A549 (cell line): ENCODE results near the gene PPP2R5C. TPM values are rescaled to one million over a fixed set of nuclear protein-coding genes. Genes with fewer than 3 reads are reported as not detected.

Experiments
- ATAC-seq, 2 experiments: fragments of 200-7000 bp in 1 of 2; fragments of >200 bp in 1 of 2; cut with Nextera tagmentation in 1 of 2; cut with Tn5 transposase in 1 of 2; 3 replicates each; pipeline versions ENCODE4 v1.8.0 to v1.9.1; 2018 to 2020; ENCODE audit warnings: mild to moderate bottlenecking in 1 of 2, moderate library complexity in 1 of 2
- CTCF ChIA-PET: fragments of 300-600 bp; sonication (Branson Sonifier 250); formaldehyde crosslinking; extraction: SDS; loops from one replicate; lab custom pipeline; 2021; ENCODE audit warnings: antibody characterized with exemption, inconsistent platforms; lab: Yijun Ruan, JAX
- POLR2A ChIA-PET: fragments of 350-600 bp; formaldehyde crosslinking; extraction: SDS; loops from one replicate; lab custom pipeline; 2021; ENCODE audit warnings: antibody characterized with exemption, inconsistent platforms; lab: Yijun Ruan, JAX
- DNase-seq, 2 experiments: peaks; one replicate each; pipeline versions ENCODE4 v3.0.0 to v3.0.0-alpha.2; 2011 to 2016; ENCODE audit warnings: low read depth in 1 of 2, low spot score in 1 of 2
- FAIRE-seq: peaks from 2 replicates; lab custom pipeline; 2011; peaks lifted over from hg19 to GRCh38; lab: Jason Lieb, UNC
- H3K27ac ChIP-seq, 2 experiments: fragments of >200 bp; sonication (Bioruptor Twin); formaldehyde crosslinking; 3 replicates each; pipeline ENCODE4 v1.5.1; 2016 to 2017
- H3K4me1 ChIP-seq: fragments of >200 bp; sonication (Bioruptor Twin); formaldehyde crosslinking; 3 replicates; pipeline ENCODE4 v1.6.1; 2016
- H3K4me2 ChIP-seq: fragments of >200 bp; sonication (Bioruptor Twin); formaldehyde crosslinking; 3 replicates; pipeline ENCODE4 v1.6.1; 2016
- H3K4me3 ChIP-seq: fragments of >200 bp; sonication (Bioruptor Twin); formaldehyde crosslinking; 3 replicates; pipeline ENCODE4 v1.5.1; 2016
- H3K9me3 ChIP-seq: fragments of >200 bp; sonication (Bioruptor Twin); formaldehyde crosslinking; 3 replicates; pipeline ENCODE4 v1.6.1; 2016
- ATOH8 ChIP-seq: fragments of 250-450 bp; sonication (Bioruptor Pico); IDR thresholded peaks from 2 replicates; pipeline ENCODE4 v1.5.0; 2020; ENCODE audit warnings: low read depth, mild to moderate bottlenecking, moderate library complexity
- BHLHE40 ChIP-seq: IDR thresholded peaks from 2 replicates; pipeline ENCODE4 v1.6.1; 2012; ENCODE audit warnings: low read depth, low read length, inconsistent platforms
- CBX8 ChIP-seq: fragments of 200-600 bp; sonication (generic); IDR thresholded peaks from 2 replicates; pipeline ENCODE4 v1.6.1; 2016
- CHD4 ChIP-seq: fragments of 200-600 bp; sonication (generic); IDR thresholded peaks from 2 replicates; pipeline ENCODE4 v1.6.1; 2016; ENCODE audit warnings: antibody characterized with exemption, mild to moderate bottlenecking, borderline replicate concordance
- FOXS1 ChIP-seq: fragments of 250-450 bp; sonication (Bioruptor Pico); IDR thresholded peaks from 2 replicates; pipeline ENCODE4 v1.5.0; 2020; ENCODE audit warnings: mild to moderate bottlenecking, moderate library complexity
- HEYL ChIP-seq: fragments of 250-450 bp; sonication (Bioruptor Pico); IDR thresholded peaks from 2 replicates; pipeline ENCODE4 v1.8.0; 2021; ENCODE audit warnings: mild to moderate bottlenecking, moderate library complexity
- HMGXB4 ChIP-seq: fragments of 250-450 bp; sonication (Bioruptor Pico); IDR thresholded peaks from 2 replicates; pipeline ENCODE4 v1.5.0; 2021; ENCODE audit warnings: mild to moderate bottlenecking, moderate library complexity, borderline replicate concordance
- HOXA7 ChIP-seq: fragments of 250-450 bp; sonication (Bioruptor Pico); IDR thresholded peaks from 2 replicates; pipeline ENCODE4 v1.5.0; 2020; ENCODE audit warnings: mild to moderate bottlenecking, moderate library complexity
- HOXB13 ChIP-seq: fragments of 250-450 bp; sonication (Bioruptor Pico); IDR thresholded peaks from 2 replicates; pipeline ENCODE4 v1.5.0; 2020; ENCODE audit warnings: low read depth, mild to moderate bottlenecking, moderate library complexity
- HOXB5 ChIP-seq: fragments of 250-450 bp; sonication (Bioruptor Pico); IDR thresholded peaks from 2 replicates; pipeline ENCODE4 v1.5.0; 2020; ENCODE audit warnings: mild to moderate bottlenecking, moderate library complexity
- JUN ChIP-seq, 2 experiments: fragments of >200 bp; sonication (Bioruptor Twin); formaldehyde crosslinking; IDR thresholded peaks; 2 replicates in 1 of 2; 3 replicates in 1 of 2; pipeline ENCODE4 v1.6.1; 2016 to 2017
- JUNB ChIP-seq: fragments of >200 bp; sonication (Bioruptor Twin); formaldehyde crosslinking; IDR thresholded peaks from 2 replicates; pipeline ENCODE4 v1.6.1; 2016
- MAZ ChIP-seq: fragments of 150-350 bp; IDR thresholded peaks from 2 replicates; pipeline ENCODE4 v1.6.1; 2014; ENCODE audit warnings: antibody characterized with exemption, low read depth, low read length, borderline replicate concordance
- MYC ChIP-seq: IDR thresholded peaks from 2 replicates; pipeline ENCODE4 v1.6.1; 2012; ENCODE audit warnings: mild to moderate bottlenecking, inconsistent platforms, low read length, improper control_type of control experiment, borderline replicate concordance
- NFE2L2 ChIP-seq: fragments of 150-350 bp; conservative IDR thresholded peaks from 2 replicates; pipeline ENCODE4 v1.6.1; 2014; ENCODE audit warnings: low read length
- PHF8 ChIP-seq: fragments of 200-600 bp; sonication (generic); IDR thresholded peaks from 2 replicates; pipeline ENCODE4 v1.6.1; 2016; ENCODE audit warnings: low read depth, mild to moderate bottlenecking, antibody characterized with exemption, moderate library complexity, borderline replicate concordance
- ZC3H11A ChIP-seq: fragments of 450-650 bp; IDR thresholded peaks from 2 replicates; pipeline ENCODE4 v1.6.1; 2014; ENCODE audit warnings: antibody characterized with exemption, mild to moderate bottlenecking
- ZFP36 ChIP-seq: fragments of 450-650 bp; IDR thresholded peaks from 2 replicates; pipeline ENCODE4 v1.6.1; 2014; ENCODE audit warnings: borderline replicate concordance; ENCODE audit not compliant: partially characterized antibody
- ZNF302 ChIP-seq: fragments of 250-450 bp; sonication (Bioruptor Pico); IDR thresholded peaks from 2 replicates; pipeline ENCODE4 v1.9.0; 2021; ENCODE audit warnings: inconsistent platforms, mild to moderate bottlenecking, moderate library complexity
- WGBS: methylation state at CpG from one replicate; pipeline ENCODE4 v1.1.6; 2017; ENCODE audit errors: missing lambda C conversion rate; 5-methylcytosine and 5-hydroxymethylcytosine counted together
- polyA plus RNA-seq, 4 experiments: library from polyadenylated mRNA; depleted of rRNA in 3 of 4; stranded (reverse); fragments of >200 nt; fragmentation: RNase III in 1 of 4; extraction: RNeasy Plus Mini Kit Qiagen cat#74134 plus additional on column Dnase treatment in 1 of 4; gene quantifications; 2 replicates in 3 of 4; 3 replicates in 1 of 4; pipeline ENCODE4 v1.2.3, GENCODE V29; 2011 to 2017
- TF ChIP-seq, protein P1 (sequence below): fragments of >200 bp; sonication (Bioruptor Twin); formaldehyde crosslinking; IDR thresholded peaks from 3 replicates; pipeline ENCODE4 v1.6.1; 2016
- TF ChIP-seq, protein P2 (sequence below): IDR thresholded peaks from 2 replicates; pipeline ENCODE4 v1.6.1; 2012
- TF ChIP-seq, protein P3 (sequence below): fragments of 200-600 bp; sonication (generic); IDR thresholded peaks from 2 replicates; pipeline ENCODE4 v1.6.1; 2016; ENCODE audit warnings: antibody characterized with exemption, mild to moderate bottlenecking, moderate library complexity

PPP2R5C gene
- polyA plus RNA-seq, 2 of the 4 experiments (the other 2 are of a cell fraction): 74.8 to 150 TPM

DNA sequence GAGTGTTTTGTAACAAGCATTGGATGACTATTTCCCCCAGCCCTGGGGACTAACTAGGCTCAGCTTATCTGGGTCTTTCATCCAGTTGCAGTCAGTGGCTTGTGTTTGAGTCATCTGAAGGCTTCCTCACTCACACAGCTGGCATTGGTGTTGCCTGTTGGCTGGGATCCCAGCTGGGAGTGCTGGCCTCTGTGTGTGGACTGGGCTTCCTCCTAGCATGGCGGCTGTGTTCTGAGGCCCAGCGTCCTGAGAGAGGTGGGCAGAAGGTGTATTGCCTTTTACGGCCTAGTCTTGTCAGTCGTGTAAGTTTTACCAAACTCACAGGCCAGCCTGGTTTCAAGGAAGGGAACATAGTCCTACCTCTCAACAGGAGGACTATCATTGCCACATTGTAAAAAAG is 28.3 kb upstream of the PPP2R5C start:
- no peak overlapping the region for H3K4me3 ChIP-seq
- TF ChIP-seq HOXA7 (CRISPR knock-in tag) (no peak), BHLHE40 (no peak), JUNB (no peak), HEYL (no peak), FOXS1 (CRISPR knock-in tag) (no peak), ZFP36 (no peak), CBX8 (no peak), HOXB5 (CRISPR knock-in tag) (no peak), CHD4 (no peak), MAZ (no peak)
- TF ChIP-seq, protein P1, sequence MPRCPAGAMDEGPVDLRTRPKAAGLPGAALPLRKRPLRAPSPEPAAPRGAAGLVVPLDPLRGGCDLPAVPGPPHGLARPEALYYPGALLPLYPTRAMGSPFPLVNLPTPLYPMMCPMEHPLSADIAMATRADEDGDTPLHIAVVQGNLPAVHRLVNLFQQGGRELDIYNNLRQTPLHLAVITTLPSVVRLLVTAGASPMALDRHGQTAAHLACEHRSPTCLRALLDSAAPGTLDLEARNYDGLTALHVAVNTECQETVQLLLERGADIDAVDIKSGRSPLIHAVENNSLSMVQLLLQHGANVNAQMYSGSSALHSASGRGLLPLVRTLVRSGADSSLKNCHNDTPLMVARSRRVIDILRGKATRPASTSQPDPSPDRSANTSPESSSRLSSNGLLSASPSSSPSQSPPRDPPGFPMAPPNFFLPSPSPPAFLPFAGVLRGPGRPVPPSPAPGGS: no peak
- TF ChIP-seq, protein P2, sequence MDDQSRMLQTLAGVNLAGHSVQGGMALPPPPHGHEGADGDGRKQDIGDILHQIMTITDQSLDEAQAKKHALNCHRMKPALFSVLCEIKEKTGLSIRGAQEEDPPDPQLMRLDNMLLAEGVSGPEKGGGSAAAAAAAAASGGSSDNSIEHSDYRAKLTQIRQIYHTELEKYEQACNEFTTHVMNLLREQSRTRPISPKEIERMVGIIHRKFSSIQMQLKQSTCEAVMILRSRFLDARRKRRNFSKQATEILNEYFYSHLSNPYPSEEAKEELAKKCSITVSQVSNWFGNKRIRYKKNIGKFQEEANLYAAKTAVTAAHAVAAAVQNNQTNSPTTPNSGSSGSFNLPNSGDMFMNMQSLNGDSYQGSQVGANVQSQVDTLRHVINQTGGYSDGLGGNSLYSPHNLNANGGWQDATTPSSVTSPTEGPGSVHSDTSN: no peak
- TF ChIP-seq, protein P3, sequence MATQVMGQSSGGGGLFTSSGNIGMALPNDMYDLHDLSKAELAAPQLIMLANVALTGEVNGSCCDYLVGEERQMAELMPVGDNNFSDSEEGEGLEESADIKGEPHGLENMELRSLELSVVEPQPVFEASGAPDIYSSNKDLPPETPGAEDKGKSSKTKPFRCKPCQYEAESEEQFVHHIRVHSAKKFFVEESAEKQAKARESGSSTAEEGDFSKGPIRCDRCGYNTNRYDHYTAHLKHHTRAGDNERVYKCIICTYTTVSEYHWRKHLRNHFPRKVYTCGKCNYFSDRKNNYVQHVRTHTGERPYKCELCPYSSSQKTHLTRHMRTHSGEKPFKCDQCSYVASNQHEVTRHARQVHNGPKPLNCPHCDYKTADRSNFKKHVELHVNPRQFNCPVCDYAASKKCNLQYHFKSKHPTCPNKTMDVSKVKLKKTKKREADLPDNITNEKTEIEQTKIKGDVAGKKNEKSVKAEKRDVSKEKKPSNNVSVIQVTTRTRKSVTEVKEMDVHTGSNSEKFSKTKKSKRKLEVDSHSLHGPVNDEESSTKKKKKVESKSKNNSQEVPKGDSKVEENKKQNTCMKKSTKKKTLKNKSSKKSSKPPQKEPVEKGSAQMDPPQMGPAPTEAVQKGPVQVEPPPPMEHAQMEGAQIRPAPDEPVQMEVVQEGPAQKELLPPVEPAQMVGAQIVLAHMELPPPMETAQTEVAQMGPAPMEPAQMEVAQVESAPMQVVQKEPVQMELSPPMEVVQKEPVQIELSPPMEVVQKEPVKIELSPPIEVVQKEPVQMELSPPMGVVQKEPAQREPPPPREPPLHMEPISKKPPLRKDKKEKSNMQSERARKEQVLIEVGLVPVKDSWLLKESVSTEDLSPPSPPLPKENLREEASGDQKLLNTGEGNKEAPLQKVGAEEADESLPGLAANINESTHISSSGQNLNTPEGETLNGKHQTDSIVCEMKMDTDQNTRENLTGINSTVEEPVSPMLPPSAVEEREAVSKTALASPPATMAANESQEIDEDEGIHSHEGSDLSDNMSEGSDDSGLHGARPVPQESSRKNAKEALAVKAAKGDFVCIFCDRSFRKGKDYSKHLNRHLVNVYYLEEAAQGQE: no peak
- TF ChIP-seq, all 56 proteins: peak for 0
- CTCF ChIA-PET: interaction anchor here (1.1 kb wide), 1 partner anchor 38 kb away, joined by 3 read pairs; no protein-coding TSS in a partner anchor
- ATAC-seq (no peak), FAIRE-seq (no peak), DNase-seq (no peak)
- POLR2A ChIA-PET: no interaction called here
- Histone ChIP-seq H3K9me3 (no peaks in the 10 kb centered on the region), H3K27ac (no peak overlapping the region; a peak in 1 of 6 replicates), H3K4me2 (no peak overlapping the region), H3K4me1 (peaks cover 18% of the 10 kb centered on the region)
- WGBS: 91% methylated on average over 4 of the region's 4 CpGs

DNA sequence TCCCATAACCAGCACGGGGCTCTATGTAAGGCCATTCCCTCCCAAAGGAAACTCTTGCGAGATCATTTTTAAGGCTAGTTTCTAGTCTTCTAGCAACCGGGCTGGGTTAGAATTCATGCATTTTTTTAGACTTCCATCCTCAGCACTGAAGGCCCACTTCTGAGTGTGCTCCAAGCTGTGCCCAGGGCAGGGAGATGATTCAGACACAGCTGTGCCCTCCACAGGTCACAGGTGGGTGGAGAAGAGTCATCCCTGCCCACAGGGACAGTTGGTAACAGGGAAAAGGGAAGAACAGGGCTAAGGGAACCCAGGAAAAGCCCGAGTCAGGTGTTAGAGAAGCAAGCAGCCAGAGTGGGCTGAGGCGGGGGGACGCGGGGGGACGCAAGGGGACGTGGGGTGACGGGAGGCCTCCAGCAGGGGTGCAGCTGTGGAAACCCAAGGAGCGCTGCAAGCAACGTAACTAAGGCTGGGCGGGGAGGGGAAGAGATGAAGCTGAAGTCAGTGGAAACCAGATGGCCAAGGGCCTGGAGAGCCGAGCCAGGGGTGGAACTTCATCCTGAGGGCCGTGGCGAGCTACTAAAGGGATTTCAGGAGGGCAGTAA is 27.2 kb upstream of the PPP2R5C start:
- FAIRE-seq: no peak

More for the DNA sequence above, 27.2 kb upstream of the PPP2R5C start:
- H3K4me2 ChIP-seq: no peak overlapping the region
- POLR2A ChIA-PET: interaction anchor here (0.7 kb wide), 1 partner anchor 748 kb away, joined by 3 read pairs; no protein-coding TSS in a partner anchor
- H3K4me3 ChIP-seq: no peak overlapping the region
- no peaks in the 10 kb centered on the region for H3K9me3 ChIP-seq
- ATAC-seq (no peak), DNase-seq (no peak)
- CTCF ChIA-PET: interaction anchor here (0.6 to 1.5 kb wide), 4 partner anchors 8 to 37 kb away, joined by 3 to 5 read pairs (median 4); no protein-coding TSS in a partner anchor
- no peak overlapping the region for H3K27ac ChIP-seq
- no peak for TF ChIP-seq HMGXB4 (CRISPR knock-in tag)
- no peak for TF ChIP-seq ZNF302 (CRISPR knock-in tag)
- no peak for TF ChIP-seq JUN (IDR thresholded peaks at IDR 0.05)
- no peak for TF ChIP-seq NFE2L2
- TF ChIP-seq PHF8: no peak
- TF ChIP-seq ZC3H11A: no peak
- no peak for TF ChIP-seq HOXB13
- TF ChIP-seq BHLHE40: no peak
- TF ChIP-seq ATOH8 (CRISPR knock-in tag): no peak
- no peak for TF ChIP-seq MYC
- whole genome bisulfite sequencing: 86% methylated on average over 16 of the region's 16 CpGs
- peaks cover 18% of the 10 kb centered on the region for H3K4me1 ChIP-seq
